Activated naive CD4-positive, alpha-beta T cell treated with anti-CD3 and anti-CD28 coated beads, Interleukin-2, amount 50 U/mL, for 72 hours (primary cell): ENCODE results near the gene CAMP. TPM values are rescaled to one million over a fixed set of nuclear protein-coding genes. Genes with fewer than 3 reads are reported as not detected.
A peak's percentile ranks its signal among the peaks of the same experiment; 100 is the strongest.

Source experiments
- ATAC-seq, 2 donors: fragments of 150-1000 bp; cut with Tn5 transposase; 2 replicates each; pipeline ENCODE4 v1.10.0; 2021; ENCODE audit warnings: mild to moderate bottlenecking in 2 of 2, moderate library complexity in 2 of 2
- DNase-seq, 2 donors: peaks; one replicate each; pipeline ENCODE4 v3.0.0; 2021 to 2022; ENCODE audit warnings: low spot score in 2 of 2
- H3K27ac Mint-ChIP-seq, 2 donors: one replicate each; pipeline ENCODE4 v1.8.0; 2022; ENCODE audit warnings: mild to moderate bottlenecking in 2 of 2, mixed read lengths in 2 of 2
- H3K36me3 Mint-ChIP-seq, 2 donors: one replicate each; pipeline ENCODE4 v1.8.0; 2022; ENCODE audit warnings: mixed read lengths in 2 of 2
- H3K9me3 Mint-ChIP-seq, 2 donors: one replicate each; pipeline ENCODE4 v1.8.0; 2022; ENCODE audit warnings: mixed read lengths in 2 of 2
- total RNA-seq, 2 donors: library from RNA; stranded (reverse); gene quantifications; one replicate each; pipeline ENCODE4 v1.2.3, GENCODE V29; 2022

The CAMP gene
- total RNA-seq, 2 donors from 2014 or later, result not detected

GRCh38 chr3:48271763-48272498, 48.6 kb downstream of the CAMP start:
- Mint-ChIP-seq H3K9me3 (no peaks in the 10 kb centered on the region), H3K27ac (no peak overlapping the region), H3K36me3 (peaks cover 5 to 27% of the 10 kb centered on the region in 2 donors)
- no peak for DNase-seq
- ATAC-seq, result no peak

GRCh38 chr3:48273594-48274211, 50.4 kb downstream of the CAMP start:
- Mint-ChIP-seq H3K9me3 (no peaks in the 10 kb centered on the region), H3K36me3 (peaks cover 5 to 25% of the 10 kb centered on the region in 2 donors), H3K27ac (no peak overlapping the region)
- ATAC-seq, result no peak
- DNase-seq, result peak in 1 of 2 donors; percentile 63

- DNase-seq (no peak), ATAC-seq (no peak)
- peaks cover 2 to 17% of the 10 kb centered on the region in 2 donors for H3K36me3 Mint-ChIP-seq
- no peaks in the 10 kb centered on the region for H3K9me3 Mint-ChIP-seq
- peak overlapping the region in 1 of 2 donors; percentile 63 for H3K27ac Mint-ChIP-seq
These were observed 51.2 kb downstream of the CAMP start for GRCh38 chr3:48274452-48274851.

Other genes starting within 250 kb of the CAMP start
- 100 to 1,000 TPM in 1 of 2 donors, 10 to 100 TPM in 1; 70.1 to 118 TPM for gene MAP4, start 207.1 kb upstream of the CAMP start, total RNA-seq
- gene CDC25A, start 35.1 kb upstream of the CAMP start, total RNA-seq, result 10 to 100 TPM; 29.0 to 37.6 TPM
- gene ZNF589, start 17.6 kb downstream of the CAMP start, total RNA-seq, result 10 to 100 TPM; 24.2 to 58.3 TPM
- 10 to 100 TPM; 23.2 to 25.5 TPM for gene NME6, start 77.9 kb downstream of the CAMP start, total RNA-seq
- not detected for gene SPINK8, start 110.2 kb downstream of the CAMP start, total RNA-seq
- not detected for gene FBXW12, start 148.7 kb downstream of the CAMP start, total RNA-seq
- 1 to 10 TPM; 3.0 to 7.3 TPM for gene PLXNB1, start 206.6 kb downstream of the CAMP start, total RNA-seq
- 10 to 100 TPM; 21.7 to 27.1 TPM for gene CCDC51, start 216.6 kb downstream of the CAMP start, total RNA-seq
- gene TMA7, start 216.8 kb downstream of the CAMP start, total RNA-seq, result 100 to 1,000 TPM; 168 to 307 TPM
- 10 to 100 TPM; 10.1 to 15.9 TPM for gene ATRIP, start 223.2 kb downstream of the CAMP start, total RNA-seq